Upper lobe of right lung (tissue), 1 donor: ENCODE data around the gene SEC22C. TPM values are rescaled to one million over a fixed set of nuclear protein-coding genes. Genes with fewer than 3 reads are reported as not detected.
"Not testable (repeated sequence)": the region's sequence is repeated elsewhere in the genome, so short reads cannot be mapped to it uniquely, and the experiment has no call there.

ENCODE experiments used
- ATAC-seq: fragments of 200-7000 bp; cut with Tn5 transposase; one replicate; pipeline ENCODE4 v1.9.1; 2020; ENCODE audit warnings: mild to moderate bottlenecking, moderate library complexity
- DNase-seq: peaks from one replicate; pipeline ENCODE4 v3.0.0-alpha.2; 2020
- H3K27ac ChIP-seq: fragments of 200-600 bp; one replicate; pipeline ENCODE4 v1.8.0; 2022
- H3K27me3 ChIP-seq: fragments of 200-600 bp; one replicate; pipeline ENCODE4 v1.8.0; 2022; ENCODE audit warnings: mild to moderate bottlenecking
- H3K36me3 ChIP-seq: fragments of 200-600 bp; one replicate; pipeline ENCODE4 v1.8.0; 2022
- H3K4me1 ChIP-seq: fragments of 200-600 bp; one replicate; pipeline ENCODE4 v1.8.0; 2022
- H3K4me3 ChIP-seq: fragments of 200-600 bp; one replicate; pipeline ENCODE4 v1.8.0; 2022; ENCODE audit warnings: mild to moderate bottlenecking
- H3K9me3 ChIP-seq: fragments of 200-600 bp; one replicate; pipeline ENCODE4 v1.8.0; 2022
- intact Hi-C: fragments of 100-400 bp; cut with DNase I; formaldehyde crosslinking; loops from one replicate; pipeline ENCODE4 v1.11.0; 2022
- total RNA-seq: library from RNA; stranded (reverse); fragmentation: NEBNext Ultra II Directional; extraction: Animal tissue kit (Norgen Biotek cat#: 25700); gene quantifications from one replicate; pipeline ENCODE4 v1.2.1, GENCODE V29; 2021
- TF ChIP-seq, protein P1 (sequence below): fragments of 200-600 bp; IDR thresholded peaks from one replicate; pipeline ENCODE4 v1.8.0; 2022; ENCODE audit warnings: antibody characterized with exemption
- donor health status: DM: no; HTN: yes; CAD: no; lungs with severe emphysema.

Gene SEC22C
- total RNA-seq, 1 donor from 2014 or later, result 48.6 TPM

- intact Hi-C loops, result no loop called here
- peaks cover 5% of the 10 kb centered on the region for H3K4me1 ChIP-seq
- no peaks in the 10 kb centered on the region for H3K27me3 ChIP-seq
- no peaks in the 10 kb centered on the region for H3K9me3 ChIP-seq
- H3K36me3 ChIP-seq, result peaks cover 9% of the 10 kb centered on the region
- peak overlapping the region; percentile 85 for H3K27ac ChIP-seq
- DNase-seq (no peak), ATAC-seq (no peak)
- no peak overlapping the region for H3K4me3 ChIP-seq
- TF ChIP-seq, protein P1, sequence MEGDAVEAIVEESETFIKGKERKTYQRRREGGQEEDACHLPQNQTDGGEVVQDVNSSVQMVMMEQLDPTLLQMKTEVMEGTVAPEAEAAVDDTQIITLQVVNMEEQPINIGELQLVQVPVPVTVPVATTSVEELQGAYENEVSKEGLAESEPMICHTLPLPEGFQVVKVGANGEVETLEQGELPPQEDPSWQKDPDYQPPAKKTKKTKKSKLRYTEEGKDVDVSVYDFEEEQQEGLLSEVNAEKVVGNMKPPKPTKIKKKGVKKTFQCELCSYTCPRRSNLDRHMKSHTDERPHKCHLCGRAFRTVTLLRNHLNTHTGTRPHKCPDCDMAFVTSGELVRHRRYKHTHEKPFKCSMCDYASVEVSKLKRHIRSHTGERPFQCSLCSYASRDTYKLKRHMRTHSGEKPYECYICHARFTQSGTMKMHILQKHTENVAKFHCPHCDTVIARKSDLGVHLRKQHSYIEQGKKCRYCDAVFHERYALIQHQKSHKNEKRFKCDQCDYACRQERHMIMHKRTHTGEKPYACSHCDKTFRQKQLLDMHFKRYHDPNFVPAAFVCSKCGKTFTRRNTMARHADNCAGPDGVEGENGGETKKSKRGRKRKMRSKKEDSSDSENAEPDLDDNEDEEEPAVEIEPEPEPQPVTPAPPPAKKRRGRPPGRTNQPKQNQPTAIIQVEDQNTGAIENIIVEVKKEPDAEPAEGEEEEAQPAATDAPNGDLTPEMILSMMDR, result no peak
Observed at GRCh38 chr3:42589382-42590109, 7.8 kb upstream of the SEC22C start.

GRCh38 chr3:42588625-42589024 lies 6.9 kb upstream of the SEC22C start:
- Histone ChIP-seq H3K4me1 (peaks cover 5% of the 10 kb centered on the region), H3K36me3 (no peaks in the 10 kb centered on the region), H3K27ac (no peak overlapping the region), H3K4me3 (no peak overlapping the region), H3K27me3 (no peaks in the 10 kb centered on the region), H3K9me3 (no peaks in the 10 kb centered on the region)
- intact Hi-C loops, result no loop called here
- ATAC-seq (no peak), DNase-seq (no peak)
- TF ChIP-seq, protein P1, result no peak

DNA sequence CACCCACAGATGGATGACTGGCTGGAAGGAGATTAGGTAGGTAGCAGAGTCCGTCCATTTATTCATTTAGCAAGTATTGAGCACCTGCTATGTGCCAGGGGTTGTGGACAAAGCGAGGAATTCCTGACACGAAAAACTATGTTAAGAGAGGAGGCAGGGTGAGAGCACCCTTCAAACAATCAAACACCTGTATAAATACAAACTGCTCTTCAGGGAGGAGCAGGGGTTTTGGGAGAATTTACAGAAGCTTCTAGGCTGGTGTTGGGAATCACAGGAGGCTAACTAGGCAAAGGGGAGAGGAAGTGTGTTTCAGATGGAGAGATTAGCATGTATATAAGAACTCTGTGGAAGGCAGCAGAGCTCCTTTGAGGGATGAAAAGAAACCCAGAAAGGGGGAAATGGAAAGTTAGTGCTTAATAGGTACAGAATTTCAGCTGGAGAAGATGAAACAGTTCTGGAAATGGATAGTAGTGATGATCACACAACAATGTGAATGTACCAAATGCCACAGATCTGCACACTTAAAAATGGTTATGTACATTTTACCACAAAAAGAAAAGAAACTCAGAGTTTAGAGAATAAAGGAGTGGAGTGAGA lies 805 bp upstream of the SEC22C start:
- Histone ChIP-seq H3K4me3 (peak overlapping the region; percentile 67), H3K9me3 (no peaks in the 10 kb centered on the region), H3K4me1 (peaks cover 20% of the 10 kb centered on the region), H3K27me3 (no peaks in the 10 kb centered on the region), H3K27ac (peak overlapping the region; percentile 87), H3K36me3 (no peaks in the 10 kb centered on the region)
- intact Hi-C loops, result no loop called here
- ATAC-seq (no peak), DNase-seq (no peak)
- TF ChIP-seq, protein P1, result no peak

GRCh38 chr3:42581400-42581708 lies 413 bp downstream of the SEC22C start:
- peak overlapping the region; percentile 87 for H3K27ac ChIP-seq
- TF ChIP-seq, protein P1, result no peak
- H3K36me3 ChIP-seq, result no peaks in the 10 kb centered on the region
- no peak for DNase-seq
- H3K9me3 ChIP-seq, result no peaks in the 10 kb centered on the region
- no peak for ATAC-seq
- H3K4me3 ChIP-seq, result peak overlapping the region; percentile 67
- H3K4me1 ChIP-seq, result peaks cover 20% of the 10 kb centered on the region
- intact Hi-C loops, result no loop called here
- H3K27me3 ChIP-seq, result no peaks in the 10 kb centered on the region

GRCh38 chr3:42579346-42579745 lies 2.4 kb downstream of the SEC22C start:
- DNase-seq, H3K27ac ChIP-seq, intact Hi-C loops, H3K4me3 ChIP-seq, ATAC-seq, H3K9me3 ChIP-seq, H3K27me3 ChIP-seq, H3K36me3 ChIP-seq: not testable (repeated sequence)
- H3K4me1 ChIP-seq, result peaks cover 20% of the 10 kb centered on the region

- no peak overlapping the region for H3K27ac ChIP-seq
- H3K9me3 ChIP-seq, result peaks cover 5% of the 10 kb centered on the region
- no peaks in the 10 kb centered on the region for H3K27me3 ChIP-seq
- ATAC-seq, result no peak
- TF ChIP-seq, protein P1, result no peak
- intact Hi-C loops, result no loop called here
- H3K4me1 ChIP-seq, result peaks cover 20% of the 10 kb centered on the region
- DNase-seq, result no peak
- H3K4me3 ChIP-seq, result no peak overlapping the region
- H3K36me3 ChIP-seq, result no peaks in the 10 kb centered on the region
Observed at GRCh38 chr3:42578054-42578453, 3.7 kb downstream of the SEC22C start.
